Endothelial cell of umbilical vein (primary cell): Measurements from ENCODE around the gene HIPK1. TPM values are rescaled to one million over a fixed set of nuclear protein-coding genes. Genes with fewer than 3 reads are reported as not detected.
A peak's percentile ranks its signal among the peaks of the same experiment; 100 is the strongest.

Source experiments
- BruUV-seq: library from RNA; stranded (reverse); fragments of 400-500 nt; replicated peaks from 2 replicates; lab custom pipeline; 2021; lab: Mats Ljungman, UMichigan
- CTCF ChIA-PET: fragments of 300-600, 350-600 bp; sonication (Branson Sonifier 250); formaldehyde crosslinking; loops from one replicate; lab custom pipeline; 2021; ENCODE audit warnings: antibody characterized with exemption, inconsistent platforms; lab: Charles Lee
- POLR2A ChIA-PET: fragments of 300-600, 350-600 bp; sonication (Branson Sonifier 250); formaldehyde crosslinking; loops from one replicate; lab custom pipeline; 2021; ENCODE audit warnings: antibody characterized with exemption, inconsistent platforms; lab: Charles Lee
- DNase-seq: peaks from one replicate; pipeline ENCODE4 v3.0.0-alpha.2; 2011; ENCODE audit warnings: low read depth, low spot score
- FAIRE-seq: peaks from 2 replicates; lab custom pipeline; 2011; peaks lifted over from hg19 to GRCh38; lab: Jason Lieb, UNC
- H2AFZ ChIP-seq: 2 replicates; pipeline ENCODE4 v1.6.0; 2012; ENCODE audit warnings: low read depth, low read length, control low read depth, inconsistent platforms
- H3K27ac ChIP-seq: 2 replicates; pipeline ENCODE4 v1.5.1; 2011; ENCODE audit warnings: low read depth, mild to moderate bottlenecking, control low read depth, low read length, moderate library complexity; ENCODE audit not compliant: insufficient read depth
- H3K27me3 ChIP-seq, 2 experiments: 2 replicates each; pipeline versions ENCODE4 v1.6.0 to v1.6.1; 2011; ENCODE audit warnings: low read length in 2 of 2, mixed read lengths in 1 of 2; ENCODE audit not compliant: control insufficient read depth in 2 of 2, insufficient read depth in 2 of 2
- H3K36me3 ChIP-seq, 2 experiments: 2 replicates in 1 of 2; 3 replicates in 1 of 2; pipeline ENCODE4 v1.5.1; 2011; ENCODE audit warnings: low read length in 2 of 2, mild to moderate bottlenecking in 1 of 2, moderate library complexity in 1 of 2; ENCODE audit not compliant: control insufficient read depth in 2 of 2, insufficient read depth in 2 of 2; ENCODE audit errors: extremely low read depth in 1 of 2
- H3K4me1 ChIP-seq: 3 replicates; pipeline ENCODE4 v1.5.1; 2011; ENCODE audit warnings: mild to moderate bottlenecking, low read length; ENCODE audit not compliant: control insufficient read depth, insufficient read depth; ENCODE audit errors: extremely low read depth
- H3K4me2 ChIP-seq: 2 replicates; pipeline ENCODE4 v1.6.1; 2011; ENCODE audit warnings: low read length, control low read depth, mixed read lengths; ENCODE audit not compliant: insufficient read depth
- H3K4me3 ChIP-seq, 3 experiments: fragments of 200-600 bp in 1 of 3; sonication (generic), shearing (Covaris generic) in 1 of 3; replicated peaks in 1 of 3; 2 replicates each; pipeline ENCODE4 v1.5.1; 2011 to 2016; ENCODE audit warnings: control low read depth in 3 of 3, low read length in 3 of 3, mild to moderate bottlenecking in 2 of 3, inconsistent platforms in 1 of 3, low read depth in 1 of 3, moderate library complexity in 1 of 3; ENCODE audit not compliant: insufficient read depth in 1 of 3
- H3K79me2 ChIP-seq: 2 replicates; pipeline ENCODE4 v1.6.0; 2012; ENCODE audit warnings: low read length, inconsistent platforms; ENCODE audit not compliant: control insufficient read depth, insufficient read depth
- H3K9ac ChIP-seq: replicated peaks from 2 replicates; pipeline ENCODE3; 2011; ENCODE audit warnings: low read length, control low read depth; ENCODE audit not compliant: insufficient read depth; ENCODE audit errors: extremely low read depth
- H3K9me1 ChIP-seq: replicated peaks from 3 replicates; pipeline ENCODE4 v1.6.0; 2011; ENCODE audit warnings: mild to moderate bottlenecking, low read length; ENCODE audit not compliant: control insufficient read depth, insufficient read depth; ENCODE audit errors: extremely low read depth
- H3K9me3 ChIP-seq: replicated peaks from 2 replicates; pipeline ENCODE4 v1.5.1; 2012; ENCODE audit warnings: low read length, inconsistent platforms; ENCODE audit not compliant: control insufficient read depth, insufficient read depth
- H4K20me1 ChIP-seq: replicated peaks from 2 replicates; pipeline ENCODE3; 2011; ENCODE audit warnings: mild to moderate bottlenecking, low read length; ENCODE audit not compliant: control insufficient read depth, insufficient read depth; ENCODE audit errors: extremely low read depth
- EZH2 ChIP-seq: IDR thresholded peaks from 2 replicates; pipeline ENCODE4 v1.6.1; 2012; ENCODE audit warnings: borderline replicate concordance, low read depth, mild to moderate bottlenecking, moderate library complexity, low read length, inconsistent platforms; ENCODE audit not compliant: severe bottlenecking
- GATA2 ChIP-seq: IDR thresholded peaks from 2 replicates; pipeline ENCODE4 v1.7.0; 2011; ENCODE audit warnings: low read depth, mild to moderate bottlenecking, moderate library complexity, mixed read lengths, low read length; ENCODE audit not compliant: insufficient read length, insufficient read depth
- JUN ChIP-seq: IDR thresholded peaks from 2 replicates; pipeline ENCODE4 v1.6.1; 2011; ENCODE audit warnings: borderline replicate concordance, low read depth; ENCODE audit not compliant: insufficient read length, insufficient read depth
- MYC ChIP-seq: IDR thresholded peaks from one replicate; pipeline ENCODE4 v1.6.1; 2011; ENCODE audit warnings: mild to moderate bottlenecking, low read depth, low read length
- POLR2A ChIP-seq: IDR thresholded peaks from 2 replicates; pipeline ENCODE4 v1.6.1; 2012; ENCODE audit warnings: low read depth, mild to moderate bottlenecking, control low read depth, low read length
- POLR2AphosphoS5 ChIP-seq: IDR thresholded peaks from 2 replicates; pipeline ENCODE4 v1.6.1; 2012; ENCODE audit warnings: low read depth, mild to moderate bottlenecking, control low read depth, low read length, moderate library complexity; ENCODE audit not compliant: insufficient read depth
- dilution Hi-C: fragments of 300-500 bp; cut with MboI; formaldehyde crosslinking; loops from one replicate; pipeline ENCODE4 v1.15.0; 2019; ENCODE audit warnings: low sequenced_read_pairs; ENCODE audit not compliant: extremely low pct_ligation_motif_present
- intact Hi-C: fragments of 100-400 bp; cut with micrococcal nuclease; formaldehyde crosslinking; loops from one replicate; pipeline ENCODE4 v1.10.0; 2022
- polyA plus RNA-seq, 4 experiments: library from polyadenylated mRNA; depleted of rRNA in 3 of 4; stranded (reverse) in 3 of 4; unstranded in 1 of 4; fragments of >200 nt; gene quantifications; 2 replicates each; pipeline versions ENCODE4 v1.2.1 to v1.2.3, GENCODE V29; 2011 to 2012; ENCODE audit warnings: missing spikeins in 1 of 4
- total RNA-seq: library from RNA; stranded (reverse); gene quantifications from 2 replicates; pipeline ENCODE4 v1.2.3, GENCODE V29; 2021
- TF ChIP-seq, protein P1 (sequence below), 2 donors: IDR thresholded peaks; 1 replicate in 1 of 2; 2 replicates in 1 of 2; pipeline ENCODE4 v1.5.1; 2011; ENCODE audit warnings: low read length in 2 of 2, mild to moderate bottlenecking in 2 of 2, moderate library complexity in 2 of 2, control low read depth in 1 of 2, inconsistent platforms in 1 of 2, low read depth in 1 of 2; ENCODE audit not compliant: insufficient read depth in 1 of 2; ENCODE audit errors: extremely low read depth in 1 of 2
- TF ChIP-seq, protein P2 (sequence below): IDR thresholded peaks from 2 replicates; pipeline ENCODE4 v1.6.1; 2011; ENCODE audit not compliant: insufficient read depth, insufficient read length

Gene HIPK1
- total and polyA plus RNA-seq, 2 donors (not counting 3 experiments of a cell fraction or from before 2014, with no cell fraction given) = 39.3 to 56.1 TPM

DNA sequence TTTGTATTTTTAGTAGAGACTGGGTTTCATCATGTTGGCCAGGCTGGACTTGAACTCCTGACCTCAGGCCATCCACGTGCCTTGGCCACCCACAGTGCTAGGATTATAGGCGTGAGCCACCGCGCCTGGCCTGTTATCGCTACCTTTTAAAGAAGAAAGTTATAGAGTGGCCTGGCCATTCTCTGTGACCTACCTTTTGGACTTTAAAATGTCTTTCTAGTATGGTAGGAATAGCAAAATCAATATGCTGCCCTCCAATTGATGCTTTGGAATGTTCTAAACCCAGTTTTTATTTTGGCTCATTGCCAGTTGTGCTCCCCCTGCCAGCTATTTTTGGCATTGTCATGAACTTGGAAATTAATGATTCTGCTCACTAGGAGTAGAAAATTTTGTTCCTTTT, 19.9 kb downstream of the HIPK1 start:
- Histone ChIP-seq H4K20me1 (no peaks in the 10 kb centered on the region), H3K79me2 (peaks cover 76% of the 10 kb centered on the region), H3K9me3 (no peaks in the 10 kb centered on the region), H3K27me3 (no peaks in the 10 kb centered on the region), H3K36me3 (no peaks in the 10 kb centered on the region), H3K4me2 (no peak overlapping the region), H2AFZ (no peak overlapping the region), H3K4me3 (no peak overlapping the region), H3K9ac (no peak overlapping the region), H3K9me1 (no peaks in the 10 kb centered on the region), H3K27ac (no peak overlapping the region), H3K4me1 (peaks cover 25% of the 10 kb centered on the region)
- no peak for FAIRE-seq
- peak; percentile 28 for DNase-seq
- TF ChIP-seq EZH2 = no peak
- no peak for TF ChIP-seq POLR2AphosphoS5
- TF ChIP-seq, protein P1, sequence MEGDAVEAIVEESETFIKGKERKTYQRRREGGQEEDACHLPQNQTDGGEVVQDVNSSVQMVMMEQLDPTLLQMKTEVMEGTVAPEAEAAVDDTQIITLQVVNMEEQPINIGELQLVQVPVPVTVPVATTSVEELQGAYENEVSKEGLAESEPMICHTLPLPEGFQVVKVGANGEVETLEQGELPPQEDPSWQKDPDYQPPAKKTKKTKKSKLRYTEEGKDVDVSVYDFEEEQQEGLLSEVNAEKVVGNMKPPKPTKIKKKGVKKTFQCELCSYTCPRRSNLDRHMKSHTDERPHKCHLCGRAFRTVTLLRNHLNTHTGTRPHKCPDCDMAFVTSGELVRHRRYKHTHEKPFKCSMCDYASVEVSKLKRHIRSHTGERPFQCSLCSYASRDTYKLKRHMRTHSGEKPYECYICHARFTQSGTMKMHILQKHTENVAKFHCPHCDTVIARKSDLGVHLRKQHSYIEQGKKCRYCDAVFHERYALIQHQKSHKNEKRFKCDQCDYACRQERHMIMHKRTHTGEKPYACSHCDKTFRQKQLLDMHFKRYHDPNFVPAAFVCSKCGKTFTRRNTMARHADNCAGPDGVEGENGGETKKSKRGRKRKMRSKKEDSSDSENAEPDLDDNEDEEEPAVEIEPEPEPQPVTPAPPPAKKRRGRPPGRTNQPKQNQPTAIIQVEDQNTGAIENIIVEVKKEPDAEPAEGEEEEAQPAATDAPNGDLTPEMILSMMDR (IDR thresholded peaks at IDR 0.05; ENCODE audit: extremely low read depth in 1 of 2, insufficient read depth in 1 of 2, low read depth in 1 of 2, low read length in 2 of 2) = peak; percentile 10 to 26
- no peak for TF ChIP-seq JUN
- TF ChIP-seq MYC = no peak
- TF ChIP-seq, protein P2, sequence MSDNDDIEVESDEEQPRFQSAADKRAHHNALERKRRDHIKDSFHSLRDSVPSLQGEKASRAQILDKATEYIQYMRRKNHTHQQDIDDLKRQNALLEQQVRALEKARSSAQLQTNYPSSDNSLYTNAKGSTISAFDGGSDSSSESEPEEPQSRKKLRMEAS = no peak
- no peak for TF ChIP-seq GATA2
- TF ChIP-seq POLR2A = no peak
- dilution Hi-C loops = no loop called here
- CTCF ChIA-PET = interaction anchor here (1.3 to 4.0 kb wide), 4 partner anchors 14 to 30 kb away, joined by 3 to 44 read pairs (median 14); partner anchors contain the start of genes HIPK1 and OLFML3
- POLR2A ChIA-PET = no interaction called here
- BruUV-seq = no TSS peak
- intact Hi-C loops = loop anchor here (5.0 kb wide), 2 partner anchors 112 to 192 kb away; partner anchors contain the start of gene PHTF1
